A549 treated with Hydrocortisone at 1 μM for 4 hours (cell line): Measurements from ENCODE around the gene NR1D2. TPM values are rescaled to one million over a fixed set of nuclear protein-coding genes. Genes with fewer than 3 reads are reported as not detected.

Experiments
- total RNA-seq: library from RNA; stranded (reverse); fragments of 200-300 nt; extraction: Qiagen RNA extraction; gene quantifications from 5 replicates; pipeline ENCODE4 v1.2.3, GENCODE V29; 2022

Gene NR1D2
- total RNA-seq, result 10.0 to 13.1 TPM (median 12.4 TPM) in 5 replicates

DNA sequence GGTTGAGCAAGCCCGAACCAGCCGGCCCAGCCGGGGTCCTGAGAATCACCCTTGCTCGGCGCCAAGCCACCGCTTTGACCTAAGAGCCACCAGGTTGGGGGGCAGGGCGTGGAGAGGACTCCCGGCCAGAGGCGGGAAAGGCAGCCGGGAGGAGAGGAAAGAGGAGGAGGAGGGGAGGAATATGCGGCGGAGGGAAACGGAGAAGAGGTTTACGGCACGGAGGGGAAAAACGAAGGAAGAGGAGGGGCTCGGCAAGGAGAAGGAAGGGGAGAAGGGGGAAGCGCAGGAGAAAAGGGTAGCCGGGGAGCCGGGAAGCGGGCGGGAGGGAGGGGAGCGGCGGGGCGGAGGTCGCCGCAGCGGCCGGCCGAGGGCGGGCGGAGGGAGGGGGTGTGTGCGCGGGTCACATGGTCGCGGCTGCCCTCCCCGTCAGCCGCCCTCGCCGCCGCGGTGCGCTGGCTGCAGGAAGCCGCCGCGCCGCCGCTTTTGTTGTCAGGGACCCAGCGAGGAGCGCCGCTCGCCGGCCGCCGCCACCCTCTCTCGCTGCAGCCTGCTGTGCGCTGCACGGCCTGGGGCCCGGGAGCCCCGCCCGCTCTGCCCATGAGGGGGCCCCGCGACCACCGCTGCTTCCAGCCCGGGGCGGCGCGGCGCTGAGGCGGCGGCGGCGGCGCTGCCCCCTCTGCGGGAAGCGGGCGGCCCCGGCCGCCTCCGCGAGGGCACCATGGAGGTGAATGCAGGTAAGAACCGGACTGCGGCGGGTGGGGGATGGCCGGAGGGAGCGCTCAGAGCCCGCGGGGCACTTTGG is at the start of gene NR1D2:
TSS of gene NR1D2 (plus strand) at position 426 of the 802 bp plus-strand sequence. CDS start at position 719, 293 bp downstream.

DNA sequence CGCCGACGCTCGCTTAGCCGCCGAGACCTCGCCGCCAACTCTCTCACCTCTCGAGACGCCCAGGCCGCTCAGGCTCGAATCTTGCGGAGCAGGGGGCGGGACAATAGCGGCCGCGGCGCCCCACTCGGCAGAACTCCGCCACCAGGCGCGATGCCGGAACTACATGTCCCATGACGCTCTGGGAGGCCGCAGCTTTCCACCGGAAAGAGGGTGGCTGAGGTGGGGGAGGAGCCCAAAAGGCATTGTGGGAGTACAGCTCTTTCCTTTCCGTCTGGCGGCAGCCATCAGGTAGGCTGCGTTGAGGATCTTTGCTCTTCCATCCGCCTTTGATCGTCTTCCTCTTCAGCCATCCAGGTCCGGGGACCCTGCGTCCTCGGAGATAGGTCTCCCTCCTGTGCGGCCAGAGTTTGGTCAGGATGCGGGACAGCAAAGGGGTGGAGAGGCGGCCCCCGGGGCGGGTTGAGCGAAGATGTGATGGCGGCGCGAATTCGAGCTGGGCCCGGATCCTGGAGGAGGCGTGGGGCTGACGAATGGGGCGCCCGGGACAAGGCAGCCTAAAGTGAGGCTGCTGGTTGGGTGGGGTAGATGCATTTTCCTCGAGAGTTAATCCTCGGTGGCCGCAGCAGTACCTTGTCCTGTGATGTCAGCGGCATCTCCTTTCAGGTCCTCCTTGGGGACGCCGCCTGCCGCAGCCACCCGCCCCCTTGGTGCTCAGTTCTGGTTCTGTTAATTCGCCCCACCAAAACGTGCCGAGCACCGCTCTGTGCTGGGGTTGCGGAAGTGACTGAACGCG is 28.0 kb upstream of the NR1D2 start, which contains the start of the genes NKIRAS1 and RPL15:
TSS of gene NKIRAS1 (minus strand) at position 105 of the 793 bp plus-strand sequence. CDS start 6,086 bp downstream, outside the sequence.
TSS of gene RPL15 (plus strand) at position 247 of the 793 bp plus-strand sequence. CDS start 728 bp downstream, outside the sequence.

Other genes with a start within 250 kb of the NR1D2 start
- gene UBE2E1, start 139.3 kb upstream of the NR1D2 start, total RNA-seq, result 97.7 to 122 TPM (median 103 TPM) in 5 replicates
- 9.6 to 15.0 TPM (median 10.5 TPM) in 5 replicates for gene NKIRAS1, start 28.3 kb upstream of the NR1D2 start, total RNA-seq
- 2,997 to 3,081 TPM (median 3,066 TPM) in 5 replicates for gene RPL15, start 28.2 kb upstream of the NR1D2 start, total RNA-seq